K562 (cell line): Measurements from ENCODE around the gene BIN1. TPM values are rescaled to one million over a fixed set of nuclear protein-coding genes. Genes with fewer than 3 reads are reported as not detected.

Experiments
- ATAC-seq: fragments of 200-7000 bp; cut with Tn5 transposase; 3 replicates; pipeline ENCODE4 v1.9.1; 2020; ENCODE audit warnings: moderate library complexity
- BruUV-seq: library from RNA; stranded (reverse); fragments of 400-500 nt; replicated peaks from 2 replicates; lab custom pipeline; 2021; lab: Mats Ljungman, UMichigan
- CTCF ChIA-PET: fragments of 300-600 bp; formaldehyde crosslinking; extraction: SDS; loops from one replicate; lab custom pipeline; 2021; ENCODE audit warnings: low intra/inter-chr PET ratio; lab: Yijun Ruan, JAX
- POLR2A ChIA-PET: fragments of 300-600, 350-650 bp; sonication (Branson Sonifier 250); formaldehyde crosslinking; extraction: SDS; loops from one replicate; lab custom pipeline; 2021; ENCODE audit warnings: antibody characterized with exemption, inconsistent platforms; lab: Yijun Ruan, JAX
- DNase-seq, 4 experiments: peaks; one replicate each; pipeline versions ENCODE4 v3.0.0 to v3.0.0-alpha.2; 2011 to 2018; ENCODE audit warnings: low spot score in 3 of 4, mixed read lengths in 3 of 4; ENCODE audit errors: extremely low read depth in 1 of 4
- FAIRE-seq: peaks from 2 replicates; lab custom pipeline; 2011; peaks lifted over from hg19 to GRCh38; lab: Jason Lieb, UNC
- H2AFZ ChIP-seq: 2 replicates; pipeline ENCODE4 v1.6.0; 2011; ENCODE audit warnings: low read depth, low read length, control low read depth, inconsistent platforms
- H3K27ac ChIP-seq: fragments of 200-600 bp; 3 replicates; pipeline ENCODE4 v1.8.0; 2011; ENCODE audit warnings: low read depth, mild to moderate bottlenecking, control low read depth, inconsistent platforms, low read length, moderate library complexity, mixed read lengths; ENCODE audit errors: extremely low read depth
- H3K27me3 ChIP-seq, 2 experiments: fragments of 300-600 bp in 1 of 2; 2 replicates in 1 of 2; 3 replicates in 1 of 2; pipeline versions ENCODE4 v1.6.0 to v1.8.0; 2011; ENCODE audit warnings: inconsistent platforms in 2 of 2, low read length in 2 of 2, mild to moderate bottlenecking in 1 of 2, mixed read lengths in 1 of 2, moderate library complexity in 1 of 2; ENCODE audit not compliant: control insufficient read depth in 2 of 2, insufficient read depth in 2 of 2
- H3K36me3 ChIP-seq: fragments of 300-600 bp; 3 replicates; pipeline ENCODE4 v1.8.0; 2011; ENCODE audit warnings: mild to moderate bottlenecking, low read length, inconsistent platforms; ENCODE audit not compliant: control insufficient read depth, insufficient read depth
- H3K4me1 ChIP-seq, 2 experiments: fragments of 200-600 bp in 1 of 2; replicated peaks in 1 of 2; 2 replicates in 1 of 2; 3 replicates in 1 of 2; pipeline versions ENCODE4 v1.5.1 to v1.8.0; 2011; ENCODE audit warnings: inconsistent platforms in 2 of 2, low read length in 2 of 2, mild to moderate bottlenecking in 1 of 2, mixed read lengths in 1 of 2, moderate library complexity in 1 of 2; ENCODE audit not compliant: control insufficient read depth in 2 of 2, insufficient read depth in 2 of 2
- H3K4me2 ChIP-seq: 2 replicates; pipeline ENCODE4 v1.6.1; 2011; ENCODE audit warnings: low read length, control low read depth, inconsistent platforms, mixed read lengths; ENCODE audit not compliant: insufficient read depth
- H3K4me3 ChIP-seq: fragments of 200-600 bp; sonication (generic), shearing (Covaris generic); 2 replicates; pipeline ENCODE4 v1.5.1; 2016; ENCODE audit warnings: control low read depth, inconsistent platforms
- H3K79me2 ChIP-seq: fragments of 200-600 bp; 3 replicates; pipeline ENCODE4 v1.8.0; 2011; ENCODE audit warnings: low read length, inconsistent platforms; ENCODE audit not compliant: control insufficient read depth, insufficient read depth
- H3K9ac ChIP-seq, 2 experiments: 2 replicates each; pipeline versions ENCODE4 v1.6.0 to v1.6.1; 2011; ENCODE audit warnings: low read depth in 2 of 2, low read length in 2 of 2, control low read depth in 1 of 2, inconsistent platforms in 1 of 2, mild to moderate bottlenecking in 1 of 2, mixed read lengths in 1 of 2; ENCODE audit not compliant: insufficient read depth in 1 of 2
- H3K9me1 ChIP-seq: one replicate; pipeline ENCODE4 v1.6.0; 2011; ENCODE audit warnings: inconsistent platforms, mild to moderate bottlenecking, low read length, moderate library complexity; ENCODE audit not compliant: control insufficient read depth, insufficient read depth
- H3K9me3 ChIP-seq: replicated peaks from 2 replicates; pipeline ENCODE4 v1.5.1; 2011; ENCODE audit warnings: low read depth, low read length, inconsistent platforms; ENCODE audit not compliant: control insufficient read depth, insufficient read depth
- H4K20me1 ChIP-seq: replicated peaks from 2 replicates; pipeline ENCODE4 v1.6.1; 2011; ENCODE audit warnings: low read length, inconsistent platforms, mixed read lengths; ENCODE audit not compliant: control insufficient read depth, insufficient read depth
- FIP1L1 ChIP-seq: fragments of 200-400 bp; formaldehyde crosslinking; IDR thresholded peaks from 2 replicates; pipeline ENCODE4 v1.6.1; 2018; ENCODE audit warnings: mild to moderate bottlenecking, low read depth, low read length; ENCODE audit not compliant: poor library complexity, severe bottlenecking
- NELFE ChIP-seq: IDR thresholded peaks from 2 replicates; pipeline ENCODE4 v1.6.1; 2011; ENCODE audit warnings: mild to moderate bottlenecking; ENCODE audit not compliant: insufficient read depth, insufficient read length
- WGBS: fragments of 100-300 bp; shearing (Covaris generic); methylation state at CpG from one replicate; pipeline ENCODE4 v1.1.6; 2016; ENCODE audit warnings: low coverage, mixed read lengths; ENCODE audit not compliant: insufficient coverage; ENCODE audit errors: missing lambda C conversion rate; 5-methylcytosine and 5-hydroxymethylcytosine counted together
- in situ Hi-C: fragments of 300-500 bp; cut with MboI; formaldehyde crosslinking; loops from 4 replicates; pipeline ENCODE4 v1.15.0; 2018; ENCODE audit warnings: inconsistent platforms, mixed read lengths
- intact Hi-C: fragments of 100-400 bp; cut with micrococcal nuclease; formaldehyde crosslinking; loops from 2 replicates; pipeline ENCODE4 v1.14.2; 2022
- polyA plus RNA-seq, 8 experiments: library from polyadenylated mRNA; depleted of rRNA in 4 of 8; stranded (reverse) in 5 of 8; unstranded in 3 of 8; fragments of >200 nt; fragmentation: Nextera tagmentation in 2 of 8; fragmentation: Illumina TruSeq in 1 of 8; extraction: Ambion mirVana in 2 of 8; extraction: Trizol in 1 of 8; gene quantifications; 2 replicates each; pipeline versions ENCODE4 v1.2.1 to v1.2.3, GENCODE V29; 2011 to 2014; ENCODE audit warnings: inconsistent platforms in 1 of 8, missing spikeins in 1 of 8
- total RNA-seq, 7 experiments: library from RNA; depleted of rRNA in 6 of 7; stranded (reverse); fragments of >200 nt in 6 of 7; fragmentation: Illumina TruSeq in 2 of 7; extraction: Trizol in 2 of 7; gene quantifications; 2 replicates each; pipeline versions ENCODE4 v1.2.1 to v1.2.3, GENCODE V29; 2011 to 2021; ENCODE audit warnings: low replicate concordance in 1 of 7
- TF ChIP-seq, protein P1 (sequence below), 2 experiments: IDR thresholded peaks; 2 replicates each; pipeline ENCODE4 v1.6.1; 2011; ENCODE audit warnings: borderline replicate concordance in 1 of 2, control low read depth in 1 of 2, low read depth in 1 of 2, low read length in 1 of 2, mild to moderate bottlenecking in 1 of 2, mixed read lengths in 1 of 2, moderate library complexity in 1 of 2; ENCODE audit not compliant: insufficient read depth in 1 of 2, insufficient read length in 1 of 2, poor library complexity in 1 of 2, severe bottlenecking in 1 of 2; ENCODE audit errors: extremely low read depth in 1 of 2

BIN1 gene
- total and polyA plus RNA-seq, 9 of the 15 experiments (the other 6 are each of a cell fraction or from before 2014, with no cell fraction given), result 0.04 to 2.8 (median 0.79) TPM; not detected in 1

DNA sequence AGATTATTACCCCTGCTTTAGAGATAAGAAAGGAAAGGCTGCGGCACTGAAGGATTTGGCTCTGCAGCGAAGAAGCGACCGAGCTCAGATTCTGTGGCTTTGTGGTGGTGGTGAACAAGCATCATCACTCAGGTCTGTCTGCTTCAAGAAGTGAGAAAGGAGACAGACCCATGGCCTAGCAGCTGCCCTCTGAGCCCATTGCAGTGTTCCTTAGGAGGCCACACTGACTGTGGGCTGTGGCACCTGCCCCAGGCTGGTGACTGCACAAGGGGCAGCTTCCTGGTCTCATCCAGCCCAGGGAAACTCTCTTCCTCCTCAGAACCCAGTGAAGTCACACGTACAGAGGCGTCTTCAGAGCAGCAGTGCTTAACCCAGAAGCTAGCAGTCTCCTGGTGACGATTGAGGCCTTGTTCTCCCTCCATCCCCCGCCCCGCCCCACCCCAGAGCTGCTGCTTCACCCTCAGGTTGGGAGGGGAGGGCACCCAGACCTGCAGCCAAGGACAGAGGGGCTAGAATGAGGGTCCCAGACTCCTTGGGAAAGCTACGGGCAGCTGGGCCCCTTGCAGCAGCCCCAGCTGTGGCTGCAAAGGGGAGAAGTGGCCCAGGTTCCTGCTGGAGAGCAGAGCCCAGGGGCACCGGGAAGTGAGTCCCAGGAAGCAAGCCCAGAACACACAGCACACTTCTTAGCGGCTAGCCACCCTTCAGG is 22.2 kb downstream of the BIN1 start:
- H4K20me1 ChIP-seq, result peaks cover 18% of the 10 kb centered on the region
- H3K36me3 ChIP-seq, result no peaks in the 10 kb centered on the region
- no peak overlapping the region for H3K27ac ChIP-seq
- peaks cover 11 to 43% of the 10 kb centered on the region in 2 experiments; a peak in 3 of 5 replicates for H3K27me3 ChIP-seq
- ChIA-PET CTCF (no interaction called here), POLR2A (interaction anchor here (1.6 kb wide), 1 partner anchor 14 kb away, joined by 4 read pairs; no protein-coding TSS in a partner anchor)
- TF ChIP-seq NELFE, result no peak
- no peak for TF ChIP-seq FIP1L1
- TF ChIP-seq, protein P1, sequence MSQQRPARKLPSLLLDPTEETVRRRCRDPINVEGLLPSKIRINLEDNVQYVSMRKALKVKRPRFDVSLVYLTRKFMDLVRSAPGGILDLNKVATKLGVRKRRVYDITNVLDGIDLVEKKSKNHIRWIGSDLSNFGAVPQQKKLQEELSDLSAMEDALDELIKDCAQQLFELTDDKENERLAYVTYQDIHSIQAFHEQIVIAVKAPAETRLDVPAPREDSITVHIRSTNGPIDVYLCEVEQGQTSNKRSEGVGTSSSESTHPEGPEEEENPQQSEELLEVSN (IDR thresholded peaks at IDR 0.05; ENCODE audit: borderline replicate concordance in 1 of 2, extremely low read depth in 1 of 2, insufficient read depth in 1 of 2, insufficient read length in 1 of 2, low read depth in 1 of 2, low read length in 1 of 2, poor library complexity in 1 of 2, severe bottlenecking in 1 of 2), result no peak
- no TSS peak for BruUV-seq
- H3K4me2 ChIP-seq, result no peak overlapping the region
- DNase-seq (no peak), FAIRE-seq (no peak), ATAC-seq (no peak)
- H3K79me2 ChIP-seq, result no peaks in the 10 kb centered on the region
- no peak overlapping the region for H3K4me3 ChIP-seq
- no peaks in the 10 kb centered on the region for H3K9me1 ChIP-seq
- peaks cover 9 to 49% of the 10 kb centered on the region in 2 experiments; a peak in 4 of 5 replicates for H3K4me1 ChIP-seq
- in situ Hi-C loops (no loop called here), intact Hi-C loops (no loop called here)
- WGBS, result 8% methylated on average over 7 of the region's 12 CpGs
- no peak overlapping the region for H2AFZ ChIP-seq
- no peak overlapping the region for H3K9ac ChIP-seq
- no peaks in the 10 kb centered on the region for H3K9me3 ChIP-seq
